Gastroesophageal sphincter (tissue), 4 donors: ENCODE data around the gene AIMP1. TPM values are rescaled to one million over a fixed set of nuclear protein-coding genes. Genes with fewer than 3 reads are reported as not detected.

Source experiments
- ATAC-seq: fragments of 150-250 bp; one replicate; pipeline ENCODE4 v1.9.1; 2016; ENCODE audit warnings: mild to moderate bottlenecking, moderate library complexity
- H3K27ac ChIP-seq, 4 donors: fragments of 200-600 bp; sonication (generic) in 3 of 4; 1 replicate in 3 of 4; 2 replicates in 1 of 4; pipeline ENCODE4 v1.5.1; 2016 to 2019
- H3K27me3 ChIP-seq: fragments of 200-600 bp; sonication (generic); one replicate; pipeline ENCODE4 v1.5.1; 2019
- H3K36me3 ChIP-seq, 2 donors: fragments of 200-600 bp; sonication (generic); one replicate each; pipeline ENCODE4 v1.5.1; 2019; ENCODE audit warnings: control low read depth in 1 of 2
- H3K4me1 ChIP-seq, 3 donors: fragments of 200-600 bp; sonication (generic); 1 replicate in 2 of 3; 2 replicates in 1 of 3; pipeline ENCODE4 v1.5.1; 2016 to 2019; ENCODE audit warnings: control low read depth in 2 of 3
- H3K4me3 ChIP-seq, 2 donors: fragments of 200-600 bp; sonication (generic); one replicate each; pipeline ENCODE4 v1.5.1; 2019; ENCODE audit warnings: mild to moderate bottlenecking in 1 of 2, moderate library complexity in 1 of 2
- H3K9me3 ChIP-seq, 3 donors: fragments of 200-600 bp; sonication (generic); one replicate each; pipeline ENCODE4 v1.5.1; 2017 to 2019; ENCODE audit warnings: control low read depth in 2 of 3
- EP300 ChIP-seq: sonication (generic); formaldehyde crosslinking; IDR thresholded peaks from one replicate; pipeline ENCODE4 v1.6.1; 2017; ENCODE audit warnings: antibody characterized with exemption, mild to moderate bottlenecking
- POLR2A ChIP-seq, 2 donors: fragments of 450-650 bp; IDR thresholded peaks; one replicate each; pipeline ENCODE4 v1.6.1; 2017; ENCODE audit warnings: antibody characterized with exemption in 2 of 2, mild to moderate bottlenecking in 2 of 2, moderate library complexity in 1 of 2
- POLR2AphosphoS5 ChIP-seq: sonication (generic); formaldehyde crosslinking; IDR thresholded peaks from one replicate; pipeline ENCODE4 v1.6.1; 2017; ENCODE audit warnings: antibody characterized with exemption
- WGBS, 2 donors: methylation state at CpG; one replicate each; pipeline ENCODE4 v1.1.5; 2018; ENCODE audit warnings: low coverage in 1 of 2; 5-methylcytosine and 5-hydroxymethylcytosine counted together
- total RNA-seq, 4 donors: library from RNA; depleted of rRNA; stranded (reverse); fragments of >200 nt; gene quantifications; one replicate each; pipeline ENCODE4 v1.1.0, GENCODE V29; 2016
- TF ChIP-seq, protein P1 (sequence below), 4 experiments: fragments of 200-600 bp in 2 of 4; fragments of 450-650 bp in 2 of 4; sonication (generic) in 1 of 4; IDR thresholded peaks; one replicate each; pipeline ENCODE4 v1.5.1; 2017 to 2019; ENCODE audit warnings: antibody characterized with exemption in 4 of 4, mild to moderate bottlenecking in 2 of 4, moderate library complexity in 2 of 4

AIMP1 gene
- total RNA-seq, 4 donors from 2014 or later: 29.7 to 34.7 (median 33.2) TPM

DNA sequence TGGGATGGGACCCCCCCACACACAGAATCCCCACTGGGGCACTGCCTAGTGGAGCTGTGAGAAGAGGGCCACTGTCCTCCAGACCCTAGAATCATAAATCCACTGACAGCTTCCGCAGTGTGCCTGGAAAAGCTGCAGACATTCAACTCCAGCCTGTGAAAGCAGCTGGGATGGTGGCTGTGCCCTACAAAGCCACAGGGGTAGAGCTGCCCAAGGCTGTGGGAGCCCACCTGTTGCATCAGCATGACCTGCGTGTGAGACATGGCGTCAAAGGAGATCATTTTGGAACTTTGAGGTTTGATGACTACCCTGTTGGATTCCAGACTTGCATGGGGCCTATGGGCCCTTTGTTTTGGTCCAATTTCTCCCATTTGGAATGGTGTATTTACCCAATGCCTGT is 22.3 kb downstream of the AIMP1 start:
- WGBS, 2 donors: no CpG with 5 or more reads among the region's 3 CpGs
- H3K36me3 ChIP-seq: peaks cover 0 to 67% of the 10 kb centered on the region in 2 donors

DNA sequence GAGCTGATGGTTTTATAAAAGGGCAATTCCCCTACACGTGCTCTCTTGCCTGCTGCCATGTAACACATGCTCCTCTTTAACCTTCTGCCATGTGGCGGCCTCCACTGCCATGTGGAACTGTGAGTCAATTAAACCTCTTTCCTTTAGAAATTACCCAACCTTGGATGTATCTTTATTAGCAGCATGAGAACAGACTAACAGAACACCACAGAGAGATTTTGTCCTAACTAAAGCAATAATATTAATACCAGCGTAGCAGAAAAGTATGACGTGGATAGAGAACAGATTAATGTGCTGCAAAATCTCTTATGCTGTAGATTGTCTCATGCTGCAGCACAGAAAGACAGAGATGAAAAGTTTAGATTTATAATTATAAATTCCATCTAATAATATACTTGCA is 23.1 kb downstream of the AIMP1 start:
- Histone ChIP-seq H3K27me3 (no peaks in the 10 kb centered on the region), H3K9me3 (peaks cover 0 to 13% (median 0%) of the 10 kb centered on the region in 3 donors), H3K27ac (no peak overlapping the region), H3K4me1 (peaks cover 0 to 4% (median 0%) of the 10 kb centered on the region in 3 donors), H3K4me3 (no peak overlapping the region), H3K36me3 (peaks cover 0 to 60% of the 10 kb centered on the region in 2 donors)
- 62 to 85% methylated on average over 2 to 4 of the region's 4 CpGs for WGBS, 2 donors
- TF ChIP-seq, protein P1, sequence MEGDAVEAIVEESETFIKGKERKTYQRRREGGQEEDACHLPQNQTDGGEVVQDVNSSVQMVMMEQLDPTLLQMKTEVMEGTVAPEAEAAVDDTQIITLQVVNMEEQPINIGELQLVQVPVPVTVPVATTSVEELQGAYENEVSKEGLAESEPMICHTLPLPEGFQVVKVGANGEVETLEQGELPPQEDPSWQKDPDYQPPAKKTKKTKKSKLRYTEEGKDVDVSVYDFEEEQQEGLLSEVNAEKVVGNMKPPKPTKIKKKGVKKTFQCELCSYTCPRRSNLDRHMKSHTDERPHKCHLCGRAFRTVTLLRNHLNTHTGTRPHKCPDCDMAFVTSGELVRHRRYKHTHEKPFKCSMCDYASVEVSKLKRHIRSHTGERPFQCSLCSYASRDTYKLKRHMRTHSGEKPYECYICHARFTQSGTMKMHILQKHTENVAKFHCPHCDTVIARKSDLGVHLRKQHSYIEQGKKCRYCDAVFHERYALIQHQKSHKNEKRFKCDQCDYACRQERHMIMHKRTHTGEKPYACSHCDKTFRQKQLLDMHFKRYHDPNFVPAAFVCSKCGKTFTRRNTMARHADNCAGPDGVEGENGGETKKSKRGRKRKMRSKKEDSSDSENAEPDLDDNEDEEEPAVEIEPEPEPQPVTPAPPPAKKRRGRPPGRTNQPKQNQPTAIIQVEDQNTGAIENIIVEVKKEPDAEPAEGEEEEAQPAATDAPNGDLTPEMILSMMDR (IDR thresholded peaks at IDR 0.05): no peak
- no peak for TF ChIP-seq EP300
- no peak for TF ChIP-seq POLR2AphosphoS5
- TF ChIP-seq POLR2A (IDR thresholded peaks at IDR 0.05): no peak
- ATAC-seq: no peak

More for the DNA sequence above, 22.3 kb downstream of the AIMP1 start:
- ATAC-seq: no peak
- TF ChIP-seq POLR2A (IDR thresholded peaks at IDR 0.05) (no peak), POLR2AphosphoS5 (no peak), EP300 (no peak)
- TF ChIP-seq, protein P1 (IDR thresholded peaks at IDR 0.05): no peak
- Histone ChIP-seq H3K27me3 (no peaks in the 10 kb centered on the region), H3K4me3 (no peak overlapping the region), H3K27ac (no peak overlapping the region), H3K4me1 (no peaks in the 10 kb centered on the region), H3K9me3 (peaks cover 0 to 13% (median 0%) of the 10 kb centered on the region in 3 donors)

DNA sequence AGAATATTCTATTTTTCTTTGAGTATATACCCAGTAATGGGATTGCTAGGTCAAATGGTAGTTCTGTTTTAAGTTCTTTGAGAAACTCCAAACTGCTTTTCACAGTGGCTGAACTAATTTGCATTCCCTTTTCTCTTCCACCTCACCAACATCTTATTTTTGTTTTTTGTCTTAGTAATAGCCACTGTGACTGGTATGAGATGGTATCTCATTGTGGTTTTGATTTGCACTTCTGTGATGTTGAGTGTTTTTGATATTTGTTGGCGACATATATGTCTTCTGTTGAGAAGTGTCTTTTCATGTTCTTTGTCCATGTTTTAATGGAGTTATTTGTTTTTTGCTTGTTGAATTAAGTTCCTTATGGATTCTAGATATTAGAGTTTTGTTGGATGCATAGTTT is 24.4 kb downstream of the AIMP1 start:
- no peak overlapping the region for H3K27ac ChIP-seq
- H3K4me3 ChIP-seq: no peak overlapping the region
- no peaks in the 10 kb centered on the region for H3K27me3 ChIP-seq
- 100% methylated on average over 1 of the region's 1 CpG; no CpG with 5 or more reads in 1 of the 2 donors for WGBS, 2 donors
- peaks cover 0 to 12% (median 0%) of the 10 kb centered on the region in 3 donors for H3K4me1 ChIP-seq
- peaks cover 0 to 13% (median 0%) of the 10 kb centered on the region in 3 donors for H3K9me3 ChIP-seq
- no peak for ATAC-seq
- H3K36me3 ChIP-seq: peaks cover 0 to 46% of the 10 kb centered on the region in 2 donors
- no peak for TF ChIP-seq POLR2AphosphoS5
- no peak for TF ChIP-seq EP300
- no peak for TF ChIP-seq POLR2A (IDR thresholded peaks at IDR 0.05)
- TF ChIP-seq, protein P1 (IDR thresholded peaks at IDR 0.05): no peak

DNA sequence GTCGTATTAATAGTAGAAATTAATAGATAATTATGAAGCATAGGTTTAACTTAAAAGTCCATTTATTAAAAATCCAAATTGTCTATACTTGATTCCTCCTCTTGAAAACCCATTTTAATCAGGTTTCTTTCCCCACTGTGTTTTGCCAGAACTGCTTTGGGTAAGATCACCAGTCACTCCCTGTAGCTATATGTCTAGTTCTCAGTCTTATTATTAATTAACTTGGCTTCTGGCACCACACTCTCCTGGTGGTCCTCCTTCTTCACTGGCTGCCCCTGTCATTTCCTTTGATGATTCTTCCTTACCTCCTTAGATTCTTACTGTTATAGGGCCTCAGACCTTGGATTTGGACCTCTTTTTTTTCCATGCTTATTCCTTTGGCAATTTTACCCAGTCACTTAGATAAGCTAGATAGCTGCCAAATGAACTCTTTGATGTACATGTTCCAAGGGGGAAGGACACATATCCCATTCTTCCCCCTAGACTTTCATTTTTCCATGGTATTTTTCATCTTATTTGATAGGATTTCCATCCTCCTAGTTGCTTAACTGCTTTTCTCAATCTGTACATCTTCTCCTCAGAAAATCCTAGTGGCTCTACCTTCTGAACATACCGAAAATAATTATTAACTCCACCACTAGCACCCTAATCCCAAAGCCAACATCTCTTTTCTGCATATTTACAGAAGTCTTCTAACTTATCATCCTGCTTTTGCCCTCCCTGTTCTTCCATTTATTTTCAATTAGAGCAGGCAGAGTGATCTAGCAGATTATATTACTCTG is 27.7 kb downstream of the AIMP1 start:
- no peak overlapping the region for H3K27ac ChIP-seq
- H3K9me3 ChIP-seq: no peaks in the 10 kb centered on the region
- no peak overlapping the region for H3K4me3 ChIP-seq
- ATAC-seq: no peak
- WGBS, 2 donors: 79 to 96% methylated on average over 2 of the region's 2 CpGs
- TF ChIP-seq EP300 (no peak), POLR2AphosphoS5 (no peak), POLR2A (IDR thresholded peaks at IDR 0.05) (no peak)
- TF ChIP-seq, protein P1 (IDR thresholded peaks at IDR 0.05): no peak
- H3K4me1 ChIP-seq: peaks cover 0 to 12% (median 0%) of the 10 kb centered on the region in 3 donors
- H3K27me3 ChIP-seq: no peaks in the 10 kb centered on the region
- H3K36me3 ChIP-seq: peaks cover 4 to 40% of the 10 kb centered on the region in 2 donors

DNA sequence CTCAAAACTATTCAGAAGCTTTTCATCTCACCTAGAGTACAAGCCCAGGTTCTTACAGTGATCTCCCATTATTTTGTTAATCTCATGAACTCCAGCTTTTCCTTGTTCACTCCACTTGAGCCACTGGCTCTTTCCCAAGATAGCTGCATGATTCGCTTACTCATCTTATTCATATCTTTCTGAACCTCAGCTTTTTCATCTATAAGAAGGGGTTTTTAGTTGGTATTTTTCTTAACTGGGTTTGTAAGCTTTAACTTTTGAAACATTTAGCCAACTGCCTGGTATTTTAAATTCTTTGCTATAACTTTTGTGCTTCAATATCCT is 28.3 kb downstream of the AIMP1 start:
- ATAC-seq: no peak
- Histone ChIP-seq H3K4me1 (peaks cover 0 to 12% (median 0%) of the 10 kb centered on the region in 3 donors), H3K27me3 (no peaks in the 10 kb centered on the region), H3K36me3 (peaks cover 4 to 40% of the 10 kb centered on the region in 2 donors), H3K27ac (no peak overlapping the region), H3K4me3 (no peak overlapping the region), H3K9me3 (no peaks in the 10 kb centered on the region)
- no peak for TF ChIP-seq EP300
- TF ChIP-seq POLR2AphosphoS5: no peak
- 57 to 64% methylated on average over 1 of the region's 1 CpG for whole genome bisulfite sequencing, 2 donors
